GM12878 (cell line): ENCODE measurements around the gene DNAJB11. TPM values are rescaled to one million over a fixed set of nuclear protein-coding genes. Genes with fewer than 3 reads are reported as not detected.

Experiments used
- ASH2L ChIP-seq: fragments of 300-600, 200-600 bp; sonication (generic); IDR thresholded peaks from 2 replicates; pipeline ENCODE4 v1.6.1; 2017; ENCODE audit warnings: low read depth, mild to moderate bottlenecking, borderline replicate concordance
- BHLHE40 ChIP-seq, 2 experiments: fragments of 450-650 bp in 1 of 2; IDR thresholded peaks; 2 replicates each; pipeline ENCODE4 v1.6.1; 2011 to 2017; ENCODE audit warnings: low read depth in 2 of 2, borderline replicate concordance in 1 of 2, improper control_type of control experiment in 1 of 2, low read length in 1 of 2, mild to moderate bottlenecking in 1 of 2
- CEBPZ ChIP-seq: fragments of 150-350 bp; IDR thresholded peaks from 2 replicates; pipeline ENCODE4 v1.6.1; 2016; ENCODE audit warnings: low read depth, low read length
- DPF2 ChIP-seq: fragments of 450-650 bp; IDR thresholded peaks from 2 replicates; pipeline ENCODE4 v1.6.1; 2017; ENCODE audit warnings: mild to moderate bottlenecking
- EGR1 ChIP-seq, 2 experiments: IDR thresholded peaks; 1 replicate in 1 of 2; 2 replicates in 1 of 2; pipeline ENCODE4 v1.6.1; 2011 to 2012; ENCODE audit warnings: low read depth in 2 of 2, low read length in 2 of 2, borderline replicate concordance in 1 of 2, mild to moderate bottlenecking in 1 of 2, moderate library complexity in 1 of 2
- ETV6 ChIP-seq, 2 experiments: fragments of 450-650 bp in 1 of 2; IDR thresholded peaks in 1 of 2; conservative IDR thresholded peaks in 1 of 2; 2 replicates each; pipeline ENCODE4 v1.6.1; 2014; ENCODE audit warnings: antibody characterized with exemption in 1 of 2, borderline replicate concordance in 1 of 2, low read depth in 1 of 2, mild to moderate bottlenecking in 1 of 2, moderate library complexity in 1 of 2
- HDGF ChIP-seq: fragments of 450-650 bp; IDR thresholded peaks from 2 replicates; pipeline ENCODE4 v1.6.1; 2016; ENCODE audit warnings: antibody characterized with exemption
- IRF5 ChIP-seq: fragments of 450-650 bp; IDR thresholded peaks from 2 replicates; pipeline ENCODE4 v1.6.1; 2017; ENCODE audit warnings: borderline replicate concordance
- LARP7 ChIP-seq: fragments of 450-650 bp; IDR thresholded peaks from 2 replicates; pipeline ENCODE4 v1.6.1; 2017; ENCODE audit warnings: mild to moderate bottlenecking
- MEF2A ChIP-seq: IDR thresholded peaks from 2 replicates; pipeline ENCODE4 v1.6.1; 2011; ENCODE audit warnings: low read depth, mild to moderate bottlenecking, low read length, moderate library complexity; ENCODE audit not compliant: insufficient read depth
- NRF1 ChIP-seq: conservative IDR thresholded peaks from 2 replicates; pipeline ENCODE4 v1.6.1; 2011; ENCODE audit warnings: mild to moderate bottlenecking, low read depth, low read length, improper control_type of control experiment
- PAX8 ChIP-seq: fragments of 450-650 bp; IDR thresholded peaks from 2 replicates; pipeline ENCODE4 v1.6.1; 2017; ENCODE audit warnings: mild to moderate bottlenecking, moderate library complexity
- RB1 ChIP-seq: fragments of 450-650 bp; formaldehyde crosslinking; IDR thresholded peaks from 2 replicates; pipeline ENCODE4 v1.6.1; 2017; ENCODE audit warnings: mild to moderate bottlenecking, borderline replicate concordance
- RBBP5 ChIP-seq: fragments of 200-600 bp; sonication (generic); conservative IDR thresholded peaks from 2 replicates; pipeline ENCODE4 v1.6.1; 2016
- RELA ChIP-seq: fragments of 450-650 bp; IDR thresholded peaks from 2 replicates; pipeline ENCODE4 v1.8.0; 2014; ENCODE audit warnings: borderline replicate concordance; ENCODE audit not compliant: partially characterized antibody
- SUPT20H ChIP-seq: IDR thresholded peaks from 2 replicates; pipeline ENCODE4 v1.6.1; 2011; ENCODE audit warnings: low read depth, mild to moderate bottlenecking, low read length, moderate library complexity, borderline replicate concordance; ENCODE audit not compliant: control insufficient read depth
- TCF12 ChIP-seq: IDR thresholded peaks from 2 replicates; pipeline ENCODE4 v1.6.1; 2011; ENCODE audit warnings: low read depth, mild to moderate bottlenecking, low read length
- ZNF592 ChIP-seq: fragments of 450-650 bp; IDR thresholded peaks from 2 replicates; pipeline ENCODE4 v1.6.1; 2017; ENCODE audit warnings: mild to moderate bottlenecking, moderate library complexity
- ZSCAN29 ChIP-seq: fragments of 450-650 bp; IDR thresholded peaks from 2 replicates; pipeline ENCODE4 v1.6.1; 2017; ENCODE audit warnings: mild to moderate bottlenecking, moderate library complexity
- polyA plus RNA-seq, 11 experiments: library from polyadenylated mRNA; depleted of rRNA in 4 of 11; unstranded in 6 of 11; stranded (reverse) in 5 of 11; fragments of >200 nt; fragmentation: Nextera tagmentation in 4 of 11; fragmentation: Illumina TruSeq in 1 of 11; extraction: Ambion mirVana in 4 of 11; extraction: Trizol in 1 of 11; gene quantifications; 1 replicate in 1 of 11; 2 replicates in 10 of 11; pipeline versions ENCODE4 v1.2.1 to v1.2.3, GENCODE V29; 2011 to 2016; ENCODE audit warnings: inconsistent platforms in 2 of 11, missing spikeins in 2 of 11, low read depth in 1 of 11
- total RNA-seq, 4 experiments: library from RNA; depleted of rRNA in 3 of 4; stranded (reverse); fragments of >200 nt in 3 of 4; fragmentation: Illumina TruSeq in 1 of 4; extraction: Trizol in 1 of 4; gene quantifications; 2 replicates each; pipeline versions ENCODE4 v1.2.1 to v1.2.3, GENCODE V29; 2013 to 2021

The DNAJB11 gene
- total and polyA plus RNA-seq, 10 of the 15 experiments (the other 5 are each of a cell fraction or from before 2014, with no cell fraction given): 16.2 to 135 (median 57.8) TPM

- TF ChIP-seq IRF5 (no peak), DPF2 (no peak), LARP7 (no peak), BHLHE40 (IDR thresholded peaks at IDR 0.05; ENCODE audit: borderline replicate concordance in 1 of 2, low read depth in 2 of 2, low read length in 1 of 2) (no peak), HDGF (no peak), MEF2A (0 out of 2 replicates have a peak, but pooled peaks have one; percentile 16), EGR1 (IDR thresholded peaks at IDR 0.05; ENCODE audit: borderline replicate concordance in 1 of 2, low read depth in 2 of 2, low read length in 2 of 2) (no peak), RELA (no peak), PAX8 (no peak), ETV6 (conservative IDR thresholded peaks at IDR 0.05 in 1 of 2, IDR thresholded peaks at IDR 0.05 in 1 of 2; ENCODE audit: borderline replicate concordance in 1 of 2, low read depth in 1 of 2) (no peak), TCF12 (no peak), NRF1 (no peak), RB1 (no peak; the same call in 1 of the 2 replicates), ZSCAN29 (no peak), RBBP5 (no peak), ASH2L (no peak), ZNF592 (no peak), SUPT20H (no peak), CEBPZ (no peak)
Observed at GRCh38 chr3:186540221-186540834, 30.2 kb upstream of the DNAJB11 start (continued).
